Measurements from ENCODE around the gene CDC42BPA.

- TF ChIP-seq EZH2 (IDR thresholded peaks at IDR 0.05; ENCODE audit: insufficient read depth, poor library complexity, severe bottlenecking), result no peak
- no peak for TF ChIP-seq EZH2phosphoT487 (IDR thresholded peaks at IDR 0.05; ENCODE audit: insufficient read depth, low read depth)
Observed at GRCh38 chr1:226981838-226982237, 336.5 kb downstream of the CDC42BPA start.

Data from GM23248 (cell line).